CD14-positive monocyte (primary cell): ENCODE measurements around the gene PTPRD. TPM values are rescaled to one million over a fixed set of nuclear protein-coding genes. Genes with fewer than 3 reads are reported as not detected.

Source experiments
- DNase-seq, 3 donors: peaks; one replicate each; pipeline ENCODE4 v3.0.0-alpha.2; 2011 to 2022
- H2AFZ ChIP-seq: 2 replicates; pipeline ENCODE4 v1.6.0; 2012; ENCODE audit warnings: mild to moderate bottlenecking, low read depth, low read length, inconsistent platforms; ENCODE audit not compliant: insufficient read depth, poor library complexity, severe bottlenecking
- H3K27ac ChIP-seq, 2 donors: 1 replicate in 1 of 2; 2 replicates in 1 of 2; pipeline ENCODE4 v1.5.1; 2012 to 2013; ENCODE audit warnings: low read length in 2 of 2, control low read depth in 1 of 2, inconsistent platforms in 1 of 2, low read depth in 1 of 2, mild to moderate bottlenecking in 1 of 2
- H3K27me3 ChIP-seq, 2 donors: one replicate each; pipeline versions ENCODE4 v1.6.0 to v1.6.1; 2011 to 2013; ENCODE audit warnings: low read length in 2 of 2; ENCODE audit not compliant: control insufficient read depth in 2 of 2, insufficient read depth in 2 of 2
- H3K36me3 ChIP-seq, 2 donors: replicated peaks in 1 of 2; 1 replicate in 1 of 2; 2 replicates in 1 of 2; pipeline versions ENCODE4 v1.5.1 to v1.6.1; 2012 to 2013; ENCODE audit warnings: low read length in 2 of 2, control low read depth in 1 of 2, inconsistent platforms in 1 of 2, mild to moderate bottlenecking in 1 of 2; ENCODE audit not compliant: insufficient read depth in 2 of 2, control insufficient read depth in 1 of 2
- H3K4me1 ChIP-seq, 2 donors: 1 replicate in 1 of 2; 2 replicates in 1 of 2; pipeline versions ENCODE4 v1.5.1 to v1.6.1; 2012 to 2013; ENCODE audit warnings: low read length in 2 of 2, control low read depth in 1 of 2, inconsistent platforms in 1 of 2, mild to moderate bottlenecking in 1 of 2, moderate library complexity in 1 of 2; ENCODE audit not compliant: insufficient read depth in 2 of 2, control insufficient read depth in 1 of 2
- H3K4me2 ChIP-seq: replicated peaks from 2 replicates; pipeline ENCODE3; 2012; ENCODE audit warnings: low read length, moderate library complexity, mild to moderate bottlenecking; ENCODE audit not compliant: poor library complexity, severe bottlenecking; ENCODE audit errors: extremely low read depth
- H3K4me3 ChIP-seq, 3 experiments: fragments of 200-600 bp in 1 of 3; sonication (generic) in 1 of 3; replicated peaks in 1 of 3; 1 replicate in 2 of 3; 2 replicates in 1 of 3; pipeline ENCODE4 v1.5.1; 2011 to 2013; ENCODE audit warnings: low read length in 3 of 3, mild to moderate bottlenecking in 3 of 3, control low read depth in 2 of 3, low read depth in 2 of 3, inconsistent platforms in 1 of 3, moderate library complexity in 1 of 3
- H3K79me2 ChIP-seq: 2 replicates; pipeline ENCODE4 v1.6.0; 2012; ENCODE audit warnings: mild to moderate bottlenecking, control low read depth, inconsistent platforms, low read length, moderate library complexity; ENCODE audit not compliant: insufficient read depth
- H3K9ac ChIP-seq: 2 replicates; pipeline ENCODE4 v1.6.0; 2017; ENCODE audit warnings: low read length, mild to moderate bottlenecking; ENCODE audit not compliant: insufficient read depth, poor library complexity, severe bottlenecking
- H3K9me3 ChIP-seq, 2 donors: replicated peaks in 1 of 2; 1 replicate in 1 of 2; 2 replicates in 1 of 2; pipeline versions ENCODE4 v1.5.1 to v1.6.1; 2012 to 2013; ENCODE audit warnings: low read length in 2 of 2, control low read depth in 1 of 2; ENCODE audit not compliant: control insufficient read depth in 1 of 2, insufficient read depth in 1 of 2
- H4K20me1 ChIP-seq: 2 replicates; pipeline ENCODE4 v1.6.0; 2012; ENCODE audit warnings: mild to moderate bottlenecking, low read length, control low read depth, moderate library complexity; ENCODE audit not compliant: insufficient read depth
- H3K27ac Mint-ChIP-seq, 7 donors: one replicate each; pipeline ENCODE4 v1.8.0; 2020; ENCODE audit warnings: mild to moderate bottlenecking in 7 of 7, mixed read lengths in 7 of 7, moderate library complexity in 6 of 7, inconsistent platforms in 2 of 7
- H3K27me3 Mint-ChIP-seq, 3 donors: one replicate each; pipeline ENCODE4 v1.8.0; 2021 to 2022; ENCODE audit warnings: low read depth in 3 of 3, mild to moderate bottlenecking in 3 of 3, mixed read lengths in 3 of 3, moderate library complexity in 3 of 3, inconsistent platforms in 1 of 3
- H3K36me3 Mint-ChIP-seq, 2 donors: one replicate each; pipeline ENCODE4 v1.8.0; 2020; ENCODE audit warnings: mixed read lengths in 2 of 2, inconsistent platforms in 1 of 2, mild to moderate bottlenecking in 1 of 2
- H3K4me1 Mint-ChIP-seq: one replicate; pipeline ENCODE4 v1.8.0; 2020; ENCODE audit warnings: mild to moderate bottlenecking, mixed read lengths
- H3K4me3 Mint-ChIP-seq, 2 donors: one replicate each; pipeline ENCODE4 v1.8.0; 2020; ENCODE audit warnings: mild to moderate bottlenecking in 2 of 2, mixed read lengths in 2 of 2, moderate library complexity in 1 of 2
- H3K9me3 Mint-ChIP-seq, 7 donors: one replicate each; pipeline ENCODE4 v1.8.0; 2020 to 2022; ENCODE audit warnings: mixed read lengths in 7 of 7, mild to moderate bottlenecking in 6 of 7, moderate library complexity in 6 of 7, inconsistent platforms in 2 of 7
- WGBS: methylation state at CpG from one replicate; pipeline ENCODE4 v1.1.5; 2013; ENCODE audit warnings: missing lambda C conversion rate; ENCODE audit not compliant: insufficient coverage; 5-methylcytosine and 5-hydroxymethylcytosine counted together
- intact Hi-C, 2 donors: fragments of 100-400 bp; cut with micrococcal nuclease; formaldehyde crosslinking; loops; one replicate each; pipeline versions ENCODE4 v1.15.0 to v1.15.1; 2023
- polyA plus RNA-seq, 3 donors: library from polyadenylated mRNA; depleted of rRNA in 1 of 3; unstranded in 2 of 3; stranded (reverse) in 1 of 3; fragments of 300-500 nt in 2 of 3; fragments of >200 nt in 1 of 3; fragmentation: Illumina TruSeq in 2 of 3; gene quantifications; 1 replicate in 2 of 3; 2 replicates in 1 of 3; pipeline ENCODE4 v1.2.3, GENCODE V29; 2012 to 2021
- TF ChIP-seq, protein P1 (sequence below): fragments of 200-600 bp; IDR thresholded peaks from one replicate; pipeline ENCODE4 v1.8.0; 2022; ENCODE audit warnings: antibody characterized with exemption, mild to moderate bottlenecking

PTPRD gene
- polyA plus RNA-seq, 3 donors: not detected

DNA sequence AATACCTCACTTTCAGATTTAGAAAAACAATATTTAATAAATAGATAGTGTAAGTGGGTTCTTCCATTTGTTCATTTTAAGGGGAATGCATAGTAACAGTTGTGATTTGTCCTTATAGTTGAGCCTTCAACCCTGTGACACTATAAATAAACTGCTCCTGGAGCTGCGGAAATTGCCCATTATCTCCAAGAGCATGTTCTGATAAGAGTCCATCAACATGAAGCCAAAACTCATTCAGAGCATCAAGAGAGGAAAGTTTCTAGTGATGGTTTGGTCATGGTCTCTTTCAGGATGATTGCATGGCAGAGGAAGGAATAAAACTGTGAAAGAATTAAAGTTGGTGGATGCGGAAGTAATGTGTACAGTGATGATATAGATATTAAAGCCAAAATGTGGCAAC, 2041.2 kb downstream of the PTPRD start:
- H3K4me2 ChIP-seq: no peak overlapping the region
- Mint-ChIP-seq H3K4me1 (no peaks in the 10 kb centered on the region), H3K36me3 (no peaks in the 10 kb centered on the region), H3K27ac (no peak overlapping the region), H3K27me3 (peaks cover 0 to 8% (median 4%) of the 10 kb centered on the region in 3 donors), H3K4me3 (no peak overlapping the region), H3K9me3 (no peaks in the 10 kb centered on the region)
- 83% methylated on average over 1 of the region's 2 CpGs for WGBS
- no peak overlapping the region for H3K4me3 ChIP-seq
- TF ChIP-seq, protein P1, sequence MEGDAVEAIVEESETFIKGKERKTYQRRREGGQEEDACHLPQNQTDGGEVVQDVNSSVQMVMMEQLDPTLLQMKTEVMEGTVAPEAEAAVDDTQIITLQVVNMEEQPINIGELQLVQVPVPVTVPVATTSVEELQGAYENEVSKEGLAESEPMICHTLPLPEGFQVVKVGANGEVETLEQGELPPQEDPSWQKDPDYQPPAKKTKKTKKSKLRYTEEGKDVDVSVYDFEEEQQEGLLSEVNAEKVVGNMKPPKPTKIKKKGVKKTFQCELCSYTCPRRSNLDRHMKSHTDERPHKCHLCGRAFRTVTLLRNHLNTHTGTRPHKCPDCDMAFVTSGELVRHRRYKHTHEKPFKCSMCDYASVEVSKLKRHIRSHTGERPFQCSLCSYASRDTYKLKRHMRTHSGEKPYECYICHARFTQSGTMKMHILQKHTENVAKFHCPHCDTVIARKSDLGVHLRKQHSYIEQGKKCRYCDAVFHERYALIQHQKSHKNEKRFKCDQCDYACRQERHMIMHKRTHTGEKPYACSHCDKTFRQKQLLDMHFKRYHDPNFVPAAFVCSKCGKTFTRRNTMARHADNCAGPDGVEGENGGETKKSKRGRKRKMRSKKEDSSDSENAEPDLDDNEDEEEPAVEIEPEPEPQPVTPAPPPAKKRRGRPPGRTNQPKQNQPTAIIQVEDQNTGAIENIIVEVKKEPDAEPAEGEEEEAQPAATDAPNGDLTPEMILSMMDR: no peak
- H3K36me3 ChIP-seq: no peaks in the 10 kb centered on the region
- H3K79me2 ChIP-seq: no peaks in the 10 kb centered on the region
- H2AFZ ChIP-seq: no peak overlapping the region
- no peaks in the 10 kb centered on the region for H4K20me1 ChIP-seq
- no peak overlapping the region for H3K9ac ChIP-seq
- no peaks in the 10 kb centered on the region for H3K27me3 ChIP-seq
- intact Hi-C loops: no loop called here
- H3K4me1 ChIP-seq: no peaks in the 10 kb centered on the region
- H3K9me3 ChIP-seq: no peaks in the 10 kb centered on the region
- H3K27ac ChIP-seq: no peak overlapping the region
- no peak for DNase-seq

DNA sequence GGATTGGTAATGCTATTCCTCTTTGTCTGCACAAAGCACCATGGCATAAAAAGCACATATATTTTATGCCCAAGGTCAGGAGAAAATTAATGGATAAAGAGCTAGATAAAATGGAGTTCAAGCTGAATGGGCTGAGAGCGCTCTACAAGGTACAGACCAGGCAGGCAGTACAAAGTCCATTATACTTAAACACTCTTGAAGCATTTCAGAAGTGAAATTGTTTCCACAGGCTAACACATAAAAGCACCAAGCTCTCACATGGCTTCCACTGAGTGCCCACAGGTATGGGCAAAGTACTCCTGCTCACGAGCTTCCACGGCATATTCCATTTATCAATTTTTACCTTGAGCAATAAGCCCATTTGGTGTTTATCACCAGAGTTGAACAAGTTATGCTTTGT, 2042.0 kb downstream of the PTPRD start:
- H3K4me1 ChIP-seq: no peaks in the 10 kb centered on the region
- H3K27me3 Mint-ChIP-seq: peaks cover 0 to 8% (median 4%) of the 10 kb centered on the region in 3 donors
- no peak overlapping the region for H2AFZ ChIP-seq
- H3K79me2 ChIP-seq: no peaks in the 10 kb centered on the region
- no peak overlapping the region for H3K27ac ChIP-seq
- no peaks in the 10 kb centered on the region for H3K36me3 ChIP-seq
- H3K27ac Mint-ChIP-seq: no peak overlapping the region
- H3K4me1 Mint-ChIP-seq: no peaks in the 10 kb centered on the region
- no peak overlapping the region for H3K4me3 ChIP-seq
- H3K4me2 ChIP-seq: no peak overlapping the region
- H3K36me3 Mint-ChIP-seq: no peaks in the 10 kb centered on the region
- H3K27me3 ChIP-seq: no peaks in the 10 kb centered on the region
- no peak for DNase-seq
- WGBS: 94% methylated on average over 3 of the region's 3 CpGs
- intact Hi-C loops: no loop called here
- H4K20me1 ChIP-seq: no peaks in the 10 kb centered on the region
- no peaks in the 10 kb centered on the region for H3K9me3 Mint-ChIP-seq
- H3K9ac ChIP-seq: no peak overlapping the region
- H3K4me3 Mint-ChIP-seq: no peak overlapping the region
- TF ChIP-seq, protein P1: no peak
- no peaks in the 10 kb centered on the region for H3K9me3 ChIP-seq
